Left ventricle myocardium inferior (tissue), 1 donor: ENCODE results near the gene ARRB1. TPM values are rescaled to one million over a fixed set of nuclear protein-coding genes. Genes with fewer than 3 reads are reported as not detected.
A peak's percentile ranks its signal among the peaks of the same experiment; 100 is the strongest.

ENCODE experiments used
- DNase-seq: peaks from one replicate; pipeline ENCODE4 v3.0.0-alpha.2; 2020
- H3K27ac ChIP-seq: fragments of 200-600 bp; replicated peaks from 2 replicates; pipeline ENCODE4 v1.8.0; 2021
- H3K27me3 ChIP-seq: fragments of 200-600 bp; 2 replicates; pipeline ENCODE4 v1.8.0; 2021; ENCODE audit warnings: low read depth
- H3K36me3 ChIP-seq: fragments of 200-600 bp; 2 replicates; pipeline ENCODE4 v1.8.0; 2021
- H3K4me1 ChIP-seq: fragments of 200-600 bp; 2 replicates; pipeline ENCODE4 v1.8.0; 2021
- H3K4me3 ChIP-seq: fragments of 200-600 bp; 2 replicates; pipeline ENCODE4 v1.8.0; 2021; ENCODE audit warnings: mild to moderate bottlenecking, moderate library complexity
- H3K9me3 ChIP-seq: fragments of 200-600 bp; replicated peaks from 2 replicates; pipeline ENCODE4 v1.8.0; 2021
- intact Hi-C: fragments of 100-400 bp; cut with micrococcal nuclease; formaldehyde crosslinking; loops from one replicate; pipeline ENCODE4 v1.11.0; 2022
- total RNA-seq: library from RNA; stranded (reverse); fragmentation: NEBNext Ultra II Directional; extraction: Animal tissue kit (Norgen Biotek cat#: 25700); gene quantifications from one replicate; pipeline ENCODE4 v1.2.1, GENCODE V29; 2021
- TF ChIP-seq, protein P1 (sequence below): fragments of 200-600 bp; IDR thresholded peaks from 2 replicates; pipeline ENCODE4 v1.8.0; 2021; ENCODE audit warnings: antibody characterized with exemption, mild to moderate bottlenecking, borderline replicate concordance
- donor health status: DM: no; HTN: yes; CAD: no; lungs with severe emphysema.

ARRB1 gene
- total RNA-seq, 1 donor from 2014 or later = 25.9 TPM

DNA sequence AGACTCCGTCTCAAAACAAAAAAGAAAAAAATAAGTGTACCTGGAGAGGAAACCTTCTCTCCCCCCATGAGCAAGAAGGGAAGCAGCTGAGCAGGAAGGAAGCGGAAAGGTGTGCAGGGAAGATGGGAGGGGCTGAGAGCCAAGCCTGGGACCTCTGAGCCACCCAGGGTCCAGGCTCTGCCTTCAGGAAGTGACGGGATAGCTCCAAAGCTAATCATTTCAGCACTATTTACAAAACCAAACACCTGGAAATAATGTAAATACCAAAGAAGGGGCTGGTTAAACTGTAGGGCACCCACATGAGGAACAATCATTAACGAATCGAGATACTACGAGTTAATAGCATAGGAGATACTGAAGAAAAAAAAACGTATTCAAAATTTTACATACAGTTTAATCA lies 27.9 kb downstream of the ARRB1 start:
- intact Hi-C loops = no loop called here
- Histone ChIP-seq H3K27ac (no peak overlapping the region), H3K4me3 (no peak overlapping the region), H3K36me3 (peaks cover 3% of the 10 kb centered on the region), H3K27me3 (no peaks in the 10 kb centered on the region), H3K4me1 (peaks cover 65% of the 10 kb centered on the region), H3K9me3 (no peaks in the 10 kb centered on the region)
- TF ChIP-seq, protein P1, sequence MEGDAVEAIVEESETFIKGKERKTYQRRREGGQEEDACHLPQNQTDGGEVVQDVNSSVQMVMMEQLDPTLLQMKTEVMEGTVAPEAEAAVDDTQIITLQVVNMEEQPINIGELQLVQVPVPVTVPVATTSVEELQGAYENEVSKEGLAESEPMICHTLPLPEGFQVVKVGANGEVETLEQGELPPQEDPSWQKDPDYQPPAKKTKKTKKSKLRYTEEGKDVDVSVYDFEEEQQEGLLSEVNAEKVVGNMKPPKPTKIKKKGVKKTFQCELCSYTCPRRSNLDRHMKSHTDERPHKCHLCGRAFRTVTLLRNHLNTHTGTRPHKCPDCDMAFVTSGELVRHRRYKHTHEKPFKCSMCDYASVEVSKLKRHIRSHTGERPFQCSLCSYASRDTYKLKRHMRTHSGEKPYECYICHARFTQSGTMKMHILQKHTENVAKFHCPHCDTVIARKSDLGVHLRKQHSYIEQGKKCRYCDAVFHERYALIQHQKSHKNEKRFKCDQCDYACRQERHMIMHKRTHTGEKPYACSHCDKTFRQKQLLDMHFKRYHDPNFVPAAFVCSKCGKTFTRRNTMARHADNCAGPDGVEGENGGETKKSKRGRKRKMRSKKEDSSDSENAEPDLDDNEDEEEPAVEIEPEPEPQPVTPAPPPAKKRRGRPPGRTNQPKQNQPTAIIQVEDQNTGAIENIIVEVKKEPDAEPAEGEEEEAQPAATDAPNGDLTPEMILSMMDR = no peak
- DNase-seq = no peak

DNA sequence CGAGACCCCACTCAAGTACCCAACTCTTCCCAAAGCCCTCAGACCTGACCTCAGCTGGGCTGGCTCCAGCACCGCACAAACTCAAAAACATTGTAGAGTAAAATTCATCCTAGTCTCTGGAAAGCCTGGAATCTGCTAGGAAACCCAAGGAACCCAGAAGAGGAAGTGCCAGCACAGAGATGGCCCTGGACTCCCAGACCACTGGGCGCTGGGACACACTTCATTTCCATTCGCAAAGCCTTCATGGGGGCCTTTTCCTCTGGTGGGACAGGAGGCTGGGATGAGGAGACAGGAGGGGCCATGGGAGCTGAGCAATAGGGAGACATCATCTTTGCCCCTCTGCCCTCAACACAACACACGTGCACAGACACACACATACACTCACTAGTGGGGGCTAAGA lies 30.8 kb downstream of the ARRB1 start:
- Histone ChIP-seq H3K27ac (peak overlapping the region; percentile 40), H3K9me3 (no peaks in the 10 kb centered on the region), H3K4me3 (no peak overlapping the region), H3K36me3 (peaks cover under 1% of the 10 kb centered on the region), H3K27me3 (no peaks in the 10 kb centered on the region), H3K4me1 (peaks cover 62% of the 10 kb centered on the region)
- TF ChIP-seq, protein P1 = no peak
- no peak for DNase-seq
- intact Hi-C loops = no loop called here

DNA sequence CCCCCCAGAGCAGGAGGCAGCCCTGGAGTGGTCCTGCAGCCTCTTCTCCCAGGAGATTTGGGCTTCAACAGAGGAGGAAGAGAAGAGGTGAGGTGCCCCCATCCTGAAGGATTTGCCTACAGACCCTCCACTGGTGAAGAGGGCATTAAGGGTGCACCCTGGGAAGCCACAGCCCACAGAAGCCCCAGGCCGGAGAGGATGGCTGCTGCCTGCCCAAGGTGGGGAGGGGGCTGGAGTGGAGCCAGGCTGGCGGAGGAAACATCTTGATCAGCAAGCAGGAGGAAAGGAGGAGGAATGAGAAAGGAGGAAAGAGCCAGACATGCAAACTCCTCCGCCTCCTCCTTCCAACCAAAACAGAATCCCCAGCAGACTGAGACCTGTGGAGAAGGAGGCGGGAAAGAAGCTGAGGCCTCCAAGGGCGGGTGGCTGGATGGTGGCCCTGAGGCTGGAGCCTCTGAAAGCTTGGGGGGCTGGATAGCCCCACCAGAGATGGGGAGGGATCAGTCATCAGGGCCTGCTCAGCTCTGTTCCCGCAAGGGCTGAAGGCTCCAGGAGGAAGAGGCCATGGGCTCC lies 31.3 kb downstream of the ARRB1 start:
- DNase-seq = no peak
- H3K27me3 ChIP-seq = no peaks in the 10 kb centered on the region
- H3K36me3 ChIP-seq = no peaks in the 10 kb centered on the region
- H3K4me3 ChIP-seq = no peak overlapping the region
- no peaks in the 10 kb centered on the region for H3K9me3 ChIP-seq
- peak overlapping the region; percentile 40 for H3K27ac ChIP-seq
- TF ChIP-seq, protein P1 = no peak
- H3K4me1 ChIP-seq = peaks cover 57% of the 10 kb centered on the region
- intact Hi-C loops = no loop called here

DNA sequence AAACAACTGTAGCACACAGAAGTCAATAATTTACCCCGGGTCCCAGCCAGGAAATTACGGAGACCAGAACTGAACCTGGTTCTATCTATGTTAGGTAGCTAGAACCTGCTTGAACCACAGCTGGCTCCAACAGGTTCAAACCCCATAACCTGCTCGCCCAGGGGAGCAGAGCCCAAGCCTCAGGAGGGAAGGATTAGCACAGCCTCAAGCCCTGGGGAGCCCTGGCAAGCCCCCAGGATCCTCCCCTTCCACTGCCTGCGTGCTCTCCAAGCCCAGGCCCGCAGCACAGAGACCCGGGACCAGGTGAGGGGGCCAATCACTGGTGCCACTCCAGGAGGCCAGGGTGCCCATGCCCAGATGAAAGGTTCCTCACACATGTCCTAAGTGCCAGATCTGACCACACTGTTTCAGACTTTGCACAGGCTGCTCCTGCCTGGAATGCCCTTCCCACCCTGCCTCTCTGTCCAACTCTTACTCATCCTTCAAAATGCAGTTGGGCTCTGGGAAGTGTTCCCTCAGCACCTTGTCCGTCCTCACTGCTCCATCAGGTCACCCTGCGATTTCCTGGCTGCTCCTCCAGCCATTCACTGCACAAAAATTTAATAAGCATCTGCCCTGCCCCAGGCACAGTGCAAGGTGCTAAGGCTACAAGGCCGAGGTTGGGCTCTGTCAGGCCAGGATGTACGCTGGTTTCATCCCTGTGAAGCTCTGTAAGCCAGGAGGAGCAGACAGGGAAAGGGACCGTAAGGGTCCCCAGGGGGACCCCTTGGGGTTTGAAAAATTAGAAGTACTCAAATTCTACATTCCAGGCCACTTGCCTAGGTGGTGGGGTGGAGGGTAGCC lies 32.2 kb downstream of the ARRB1 start:
- no peaks in the 10 kb centered on the region for H3K36me3 ChIP-seq
- TF ChIP-seq, protein P1 = no peak
- H3K9me3 ChIP-seq = no peaks in the 10 kb centered on the region
- DNase-seq = no peak
- peaks cover 55% of the 10 kb centered on the region for H3K4me1 ChIP-seq
- H3K27me3 ChIP-seq = no peaks in the 10 kb centered on the region
- intact Hi-C loops = no loop called here
- no peak overlapping the region for H3K4me3 ChIP-seq
- peak overlapping the region; percentile 18 for H3K27ac ChIP-seq

DNA sequence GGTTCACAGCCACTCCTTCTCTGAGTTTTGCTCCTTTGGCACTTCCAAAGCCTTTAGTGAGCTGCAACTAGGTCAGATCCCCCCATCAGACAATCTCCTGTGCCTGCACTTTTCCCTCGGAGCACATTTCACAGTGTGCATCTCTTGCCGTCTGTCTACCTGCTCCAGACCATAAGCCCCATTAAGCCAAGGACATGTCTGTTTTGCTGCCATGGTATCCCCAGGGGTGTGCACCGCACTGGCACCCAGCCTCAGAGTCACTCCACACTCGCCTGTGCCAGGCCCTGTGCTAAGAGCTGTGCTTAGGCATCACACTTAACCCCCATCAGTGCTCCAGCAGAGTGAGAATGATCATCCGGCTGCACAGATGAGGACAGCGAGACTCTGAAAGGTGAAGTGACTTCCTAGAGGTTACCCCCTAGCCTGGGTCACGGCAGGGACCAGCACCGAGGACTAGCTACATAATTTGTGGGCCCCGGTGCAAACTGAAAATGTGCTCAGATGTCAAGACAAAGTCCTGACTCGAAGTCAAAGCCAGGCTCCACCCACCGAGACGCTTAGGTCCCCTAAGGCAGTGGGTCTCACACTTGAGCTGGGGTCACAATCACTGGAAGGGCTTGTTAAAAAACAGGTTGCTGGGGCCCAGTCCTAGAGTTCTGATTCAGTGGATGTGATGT lies 33.9 kb downstream of the ARRB1 start:
- Histone ChIP-seq H3K27me3 (no peaks in the 10 kb centered on the region), H3K27ac (peak overlapping the region; percentile 25), H3K9me3 (no peaks in the 10 kb centered on the region), H3K4me3 (no peak overlapping the region), H3K4me1 (peaks cover 58% of the 10 kb centered on the region), H3K36me3 (no peaks in the 10 kb centered on the region)
- intact Hi-C loops = no loop called here
- DNase-seq = no peak
- TF ChIP-seq, protein P1 = no peak
